Measurements from ENCODE around the gene NFKBIB.

NFKBIB gene

GRCh38 chr19:38917921-38918491, 18.2 kb downstream of the NFKBIB start:
- H3K27ac ChIP-seq = no peak overlapping the region
- no peak overlapping the region for H3K4me3 ChIP-seq
- no peak for TF ChIP-seq CTCF (IDR thresholded peaks at IDR 0.05)
- DNase-seq (ENCODE audit: low spot score) = no peak

- TF ChIP-seq CTCF (IDR thresholded peaks at IDR 0.05) = no peak
- Histone ChIP-seq H3K4me3 (no peak overlapping the region), H3K27ac (no peak overlapping the region)
- DNase-seq (ENCODE audit: low spot score) = no peak
These were observed 18.8 kb downstream of the NFKBIB start for GRCh38 chr19:38918526-38918925.

DNA sequence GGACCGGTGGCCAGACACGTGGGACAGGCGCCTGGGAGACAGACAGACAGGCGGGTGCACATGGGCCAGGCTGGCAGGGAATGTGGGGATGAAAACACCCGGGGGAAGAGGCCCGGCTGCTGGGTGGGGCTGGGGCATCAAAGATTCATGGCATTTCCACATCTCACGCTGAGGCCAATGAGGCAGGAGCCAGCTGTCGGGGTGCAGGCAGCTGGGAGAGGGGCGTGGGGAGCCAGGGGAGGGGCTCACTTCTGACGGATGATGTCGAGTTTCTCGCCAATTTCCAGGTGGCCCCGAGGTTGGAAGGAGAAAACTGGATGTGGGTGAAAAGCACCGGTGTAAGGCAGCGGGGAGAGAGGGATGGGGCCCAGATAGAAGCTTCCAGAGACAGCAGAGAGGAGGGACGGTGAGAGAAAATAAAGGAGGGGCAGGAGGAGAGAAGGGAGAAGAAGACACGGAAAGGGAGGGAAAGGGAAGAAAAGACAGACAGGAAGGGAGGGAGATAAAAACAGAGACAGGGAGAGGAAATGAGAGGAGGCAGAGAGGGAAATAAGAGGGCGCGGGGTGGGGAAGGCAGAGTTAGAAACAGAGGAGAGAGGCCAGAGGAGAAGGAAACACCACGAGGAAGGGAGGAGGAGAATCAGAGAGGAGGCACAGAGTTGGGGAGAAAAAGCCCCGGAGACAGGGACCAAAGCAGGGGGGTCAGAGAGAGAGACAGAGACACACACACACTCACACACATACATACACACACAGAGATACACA, 20.2 kb downstream of the NFKBIB start:
- TF ChIP-seq CTCF (IDR thresholded peaks at IDR 0.05) = no peak
- Histone ChIP-seq H3K4me3 (no peak overlapping the region), H3K27ac (no peak overlapping the region)
- no peak for DNase-seq (ENCODE audit: low spot score)

- no peak for DNase-seq (ENCODE audit: low spot score)
- no peak for TF ChIP-seq CTCF (IDR thresholded peaks at IDR 0.05)
- no peak overlapping the region for H3K27ac ChIP-seq
- no peak overlapping the region for H3K4me3 ChIP-seq
These were observed 21.0 kb downstream of the NFKBIB start for GRCh38 chr19:38920602-38921419.

DNA sequence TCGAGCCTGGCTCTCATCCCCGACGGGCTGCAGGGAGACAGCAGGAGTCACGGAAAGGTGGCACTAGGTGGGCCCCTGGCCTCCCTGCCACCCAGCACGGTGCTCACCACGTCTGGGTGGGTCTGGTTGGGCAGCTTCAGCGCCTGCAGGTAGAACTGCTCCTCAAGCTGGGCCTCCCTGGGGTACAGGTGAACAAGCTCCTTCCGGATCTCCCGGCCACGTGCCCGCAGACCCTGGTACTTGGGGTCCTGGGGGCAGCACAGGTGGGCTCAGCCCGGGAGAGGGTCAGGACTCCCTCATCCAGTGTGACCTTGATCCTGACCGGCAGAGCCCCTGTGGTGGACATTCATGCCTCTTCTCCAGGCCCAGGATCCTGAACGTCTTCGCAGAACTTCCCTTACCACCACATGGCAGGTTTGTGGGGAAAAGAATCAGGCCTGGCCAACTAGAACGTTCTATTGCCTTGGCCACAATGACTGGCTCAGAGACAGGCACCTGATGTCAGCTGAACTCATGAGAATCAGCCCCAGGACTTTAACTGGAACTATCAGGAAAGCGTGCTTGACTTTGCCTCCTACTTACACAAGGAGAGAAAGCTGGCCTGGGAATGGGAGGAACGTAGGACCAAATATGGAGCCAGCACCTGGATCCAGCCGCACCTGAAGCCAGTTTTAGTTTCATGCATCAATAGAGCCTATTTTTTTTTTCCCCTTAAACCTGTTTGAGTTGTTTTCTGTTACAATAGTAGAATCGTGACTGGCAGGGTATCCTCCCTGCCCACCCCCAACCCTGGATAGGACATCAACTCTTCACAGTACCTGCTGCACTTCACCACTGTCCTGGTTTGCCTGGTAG, 21.9 kb downstream of the NFKBIB start:
- Histone ChIP-seq H3K27ac (no peak overlapping the region), H3K4me3 (no peak overlapping the region)
- no peak for DNase-seq (ENCODE audit: low spot score)
- TF ChIP-seq CTCF (IDR thresholded peaks at IDR 0.05) = no peak

DNA sequence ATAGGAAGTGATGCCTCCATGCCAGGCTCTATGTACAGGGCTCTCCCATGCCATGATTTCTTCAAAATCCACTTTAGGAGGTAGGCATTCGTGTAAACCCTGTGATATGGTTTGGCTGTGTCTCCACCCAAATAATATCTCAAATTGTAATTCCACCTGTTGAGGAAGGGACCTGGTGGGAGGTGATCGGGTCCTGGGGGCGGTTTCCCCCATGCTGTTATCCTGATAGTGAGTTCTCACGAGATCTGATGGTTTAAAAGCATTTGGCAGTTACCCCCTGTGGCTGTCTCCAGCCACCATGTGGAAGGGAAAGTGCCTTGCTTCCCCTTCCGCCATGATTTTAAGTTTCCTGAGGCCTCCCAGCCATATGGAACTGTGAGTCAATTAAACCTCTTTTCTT, 22.7 kb downstream of the NFKBIB start:
- Histone ChIP-seq H3K4me3 (no peak overlapping the region), H3K27ac (no peak overlapping the region)
- TF ChIP-seq CTCF (IDR thresholded peaks at IDR 0.05) = no peak
- DNase-seq (ENCODE audit: low spot score) = no peak

Measured in coronary artery (tissue), 2 donors.